Calu3 (cell line): ENCODE measurements around the gene CRISP1. TPM values are rescaled to one million over a fixed set of nuclear protein-coding genes. Genes with fewer than 3 reads are reported as not detected.

ENCODE experiments used
- BruUV-seq: library from RNA; stranded (reverse); fragments of 400-500 nt; replicated peaks from 2 replicates; lab custom pipeline; 2021; lab: Mats Ljungman, UMichigan
- CTCF ChIA-PET: fragments of 300-600 bp; sonication (Branson Sonifier 250); formaldehyde crosslinking; loops from one replicate; lab custom pipeline; 2022; ENCODE audit warnings: antibody characterized with exemption; lab: Charles Lee
- DNase-seq: peaks from one replicate; pipeline ENCODE4 v3.0.0; 2022
- H3K27ac Mint-ChIP-seq: one replicate; pipeline ENCODE4 v1.8.0; 2022; ENCODE audit warnings: mixed read lengths; ENCODE audit not compliant: unreplicated experiment
- H3K27me3 Mint-ChIP-seq: one replicate; pipeline ENCODE4 v1.8.0; 2022; ENCODE audit warnings: mixed read lengths; ENCODE audit not compliant: unreplicated experiment
- H3K36me3 Mint-ChIP-seq: one replicate; pipeline ENCODE4 v1.8.0; 2022; ENCODE audit warnings: mild to moderate bottlenecking, moderate library complexity, mixed read lengths; ENCODE audit not compliant: insufficient read depth, unreplicated experiment
- H3K4me1 Mint-ChIP-seq: one replicate; pipeline ENCODE4 v1.8.0; 2022; ENCODE audit warnings: mild to moderate bottlenecking, low read depth, mixed read lengths; ENCODE audit not compliant: unreplicated experiment
- H3K4me3 Mint-ChIP-seq: one replicate; pipeline ENCODE4 v1.8.0; 2022; ENCODE audit warnings: mild to moderate bottlenecking, low read depth, moderate library complexity, mixed read lengths; ENCODE audit not compliant: unreplicated experiment
- H3K9me3 Mint-ChIP-seq: one replicate; pipeline ENCODE4 v1.8.0; 2022; ENCODE audit warnings: low read depth, mixed read lengths; ENCODE audit not compliant: unreplicated experiment
- intact Hi-C: fragments of 100-400 bp; cut with micrococcal nuclease; formaldehyde crosslinking; loops from one replicate; pipeline ENCODE4 v1.10.0; 2022; ENCODE audit not compliant: unreplicated experiment
- total RNA-seq: library from RNA; stranded (reverse); gene quantifications from 2 replicates; pipeline ENCODE4 v1.2.3, GENCODE V29; 2022
- TF ChIP-seq, protein P1 (sequence below): fragments of 200-600 bp; IDR thresholded peaks from one replicate; pipeline ENCODE4 v1.8.0; 2022; ENCODE audit warnings: antibody characterized with exemption; ENCODE audit not compliant: unreplicated experiment

The CRISP1 gene
- total RNA-seq, 1 experiment from 2014 or later, result not detected

DNA sequence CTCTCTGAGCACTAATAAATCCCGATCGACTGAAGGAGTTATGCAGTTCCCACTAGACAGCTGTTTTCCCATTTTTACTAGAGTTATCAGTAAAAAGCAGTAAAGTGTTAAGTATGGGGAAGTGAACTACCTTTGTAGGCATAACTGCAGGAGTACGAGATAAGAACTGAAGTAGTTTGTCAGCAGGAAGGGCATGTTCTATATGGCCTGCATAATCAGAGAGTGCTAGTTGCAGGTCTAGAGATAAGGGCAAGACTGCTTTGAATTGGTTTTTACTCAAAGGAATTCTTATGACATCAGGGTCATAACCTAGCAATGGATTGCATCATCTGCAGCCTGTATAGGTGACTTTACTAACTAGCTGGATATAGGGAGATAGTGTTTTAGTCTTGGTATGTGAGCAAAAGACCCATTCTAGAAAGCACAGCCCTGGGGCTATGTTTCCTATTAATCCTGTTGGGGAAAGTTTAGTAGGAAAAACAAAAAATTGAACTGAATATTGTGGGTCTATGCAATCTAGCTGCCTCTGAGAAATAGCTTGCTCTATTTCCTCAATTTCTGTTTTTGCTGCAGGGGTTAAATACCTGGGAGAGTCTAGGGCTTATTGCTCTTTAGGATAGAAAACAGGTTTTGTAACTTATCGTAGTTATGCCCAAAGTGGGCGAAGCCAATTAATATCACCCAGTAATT lies 22.6 kb upstream of the CRISP1 start:
- intact Hi-C loops, result no loop called here
- TF ChIP-seq, protein P1, sequence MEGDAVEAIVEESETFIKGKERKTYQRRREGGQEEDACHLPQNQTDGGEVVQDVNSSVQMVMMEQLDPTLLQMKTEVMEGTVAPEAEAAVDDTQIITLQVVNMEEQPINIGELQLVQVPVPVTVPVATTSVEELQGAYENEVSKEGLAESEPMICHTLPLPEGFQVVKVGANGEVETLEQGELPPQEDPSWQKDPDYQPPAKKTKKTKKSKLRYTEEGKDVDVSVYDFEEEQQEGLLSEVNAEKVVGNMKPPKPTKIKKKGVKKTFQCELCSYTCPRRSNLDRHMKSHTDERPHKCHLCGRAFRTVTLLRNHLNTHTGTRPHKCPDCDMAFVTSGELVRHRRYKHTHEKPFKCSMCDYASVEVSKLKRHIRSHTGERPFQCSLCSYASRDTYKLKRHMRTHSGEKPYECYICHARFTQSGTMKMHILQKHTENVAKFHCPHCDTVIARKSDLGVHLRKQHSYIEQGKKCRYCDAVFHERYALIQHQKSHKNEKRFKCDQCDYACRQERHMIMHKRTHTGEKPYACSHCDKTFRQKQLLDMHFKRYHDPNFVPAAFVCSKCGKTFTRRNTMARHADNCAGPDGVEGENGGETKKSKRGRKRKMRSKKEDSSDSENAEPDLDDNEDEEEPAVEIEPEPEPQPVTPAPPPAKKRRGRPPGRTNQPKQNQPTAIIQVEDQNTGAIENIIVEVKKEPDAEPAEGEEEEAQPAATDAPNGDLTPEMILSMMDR, result no peak
- Mint-ChIP-seq H3K4me1 (no peaks in the 10 kb centered on the region), H3K36me3 (no peaks in the 10 kb centered on the region), H3K9me3 (peaks cover 8% of the 10 kb centered on the region), H3K27ac (no peak overlapping the region), H3K27me3 (no peaks in the 10 kb centered on the region), H3K4me3 (no peak overlapping the region)
- CTCF ChIA-PET, result no interaction called here
- DNase-seq, result no peak
- BruUV-seq, result no TSS peak

DNA sequence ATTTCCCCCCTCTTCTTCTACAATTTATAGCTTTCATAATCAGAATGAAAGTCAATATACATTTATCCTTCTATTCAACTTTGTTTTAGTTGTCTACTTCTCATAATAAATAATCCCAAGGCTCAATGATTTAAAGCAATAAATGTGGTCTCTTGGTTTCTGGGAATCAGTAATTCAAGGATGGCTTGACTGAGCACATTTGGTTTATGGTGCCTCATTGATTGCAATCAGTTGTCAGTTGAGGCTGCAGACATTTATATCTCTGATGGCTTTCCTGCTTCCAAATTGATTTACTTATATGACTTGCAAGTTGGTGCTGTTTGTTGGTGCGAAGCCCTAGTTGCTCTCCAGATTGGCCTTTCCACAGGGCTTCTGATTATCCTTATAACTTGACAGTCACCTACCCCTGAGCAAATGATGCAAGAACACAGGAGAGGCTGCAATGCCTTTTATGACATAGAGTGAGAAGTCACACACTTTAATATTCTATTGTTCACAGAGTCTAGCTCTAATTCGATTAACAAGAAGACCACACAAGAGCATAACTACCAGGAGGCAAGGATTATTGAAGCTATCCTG lies 2.7 kb upstream of the CRISP1 start:
- intact Hi-C loops, result no loop called here
- TF ChIP-seq, protein P1, result no peak
- H3K9me3 Mint-ChIP-seq, result peaks cover 8% of the 10 kb centered on the region

DNA sequence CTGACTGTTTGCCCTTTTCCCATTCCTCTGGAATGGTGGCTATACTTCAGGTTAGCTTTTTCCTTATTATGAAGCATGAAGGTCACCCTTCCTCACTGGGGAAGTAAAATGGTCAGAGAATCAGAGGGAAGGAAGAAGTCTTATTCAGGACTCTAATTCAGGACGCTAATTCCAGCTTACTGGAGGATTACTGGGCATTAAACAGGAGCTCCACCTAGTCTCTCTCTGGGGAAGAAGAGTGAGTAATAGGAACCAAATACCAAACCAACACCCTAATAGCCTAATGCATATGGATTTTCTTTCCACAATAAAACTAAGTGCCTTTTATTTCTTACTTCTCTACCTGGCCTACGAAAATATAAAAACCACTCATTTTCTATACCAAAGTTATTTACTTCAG lies 10.1 kb downstream of the CRISP1 start:
- no peak overlapping the region for H3K4me3 Mint-ChIP-seq
- TF ChIP-seq, protein P1, result no peak
- H3K9me3 Mint-ChIP-seq, result no peaks in the 10 kb centered on the region
- BruUV-seq, result no TSS peak
- no peak overlapping the region for H3K27ac Mint-ChIP-seq
- H3K36me3 Mint-ChIP-seq, result no peaks in the 10 kb centered on the region
- H3K4me1 Mint-ChIP-seq, result no peaks in the 10 kb centered on the region
- H3K27me3 Mint-ChIP-seq, result no peaks in the 10 kb centered on the region
- DNase-seq, result no peak
- CTCF ChIA-PET, result no interaction called here
- intact Hi-C loops, result no loop called here

More for the DNA sequence above, 2.7 kb upstream of the CRISP1 start:
- no peaks in the 10 kb centered on the region for H3K27me3 Mint-ChIP-seq
- peaks cover 18% of the 10 kb centered on the region for H3K4me1 Mint-ChIP-seq
- no peak overlapping the region for H3K4me3 Mint-ChIP-seq
- no peak overlapping the region for H3K27ac Mint-ChIP-seq
- H3K36me3 Mint-ChIP-seq, result no peaks in the 10 kb centered on the region
- CTCF ChIA-PET, result no interaction called here
- no TSS peak for BruUV-seq
- no peak for DNase-seq

DNA sequence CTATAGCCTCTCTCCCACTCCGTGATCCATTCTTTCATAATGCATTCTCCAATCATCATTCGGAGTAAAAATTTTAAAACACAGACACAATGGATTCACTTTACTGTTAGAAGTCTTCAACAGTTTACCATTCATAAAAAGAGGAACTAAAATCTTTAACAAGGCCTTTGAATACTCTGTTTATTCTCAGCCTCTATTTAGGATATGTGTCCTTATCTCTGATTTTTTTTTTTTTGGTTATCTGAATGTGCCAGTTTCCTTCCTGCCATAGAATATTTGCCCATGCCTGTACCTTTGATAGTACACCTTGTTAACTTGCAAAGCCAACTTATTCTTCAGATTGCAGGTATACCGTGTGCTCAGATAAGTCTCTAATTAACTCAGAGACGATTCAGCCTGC lies 11.1 kb downstream of the CRISP1 start:
- CTCF ChIA-PET, result no interaction called here
- no peaks in the 10 kb centered on the region for H3K36me3 Mint-ChIP-seq
- intact Hi-C loops, result no loop called here
- no TSS peak for BruUV-seq
- TF ChIP-seq, protein P1, result no peak
- H3K27ac Mint-ChIP-seq, result no peak overlapping the region
- no peaks in the 10 kb centered on the region for H3K4me1 Mint-ChIP-seq
- no peaks in the 10 kb centered on the region for H3K9me3 Mint-ChIP-seq
- DNase-seq, result no peak
- no peak overlapping the region for H3K4me3 Mint-ChIP-seq
- H3K27me3 Mint-ChIP-seq, result no peaks in the 10 kb centered on the region
